HFF-Myc (cell line): Measurements from ENCODE around the gene ENOX1.

Source experiments
- DNase-seq: peaks from one replicate; pipeline ENCODE4 v3.0.0-alpha.2; 2011; ENCODE audit warnings: low read depth; ENCODE audit errors: extremely low read depth
- H3K4me3 ChIP-seq: replicated peaks from 2 replicates; pipeline ENCODE4 v1.5.1; 2011; ENCODE audit warnings: low read depth, mild to moderate bottlenecking, control low read depth, low read length
- TF ChIP-seq, protein P1 (sequence below): IDR thresholded peaks from 2 replicates; pipeline ENCODE4 v1.5.1; 2012; ENCODE audit warnings: mild to moderate bottlenecking, low read depth, low read length, control low read depth; ENCODE audit errors: missing control alignments

ENOX1 gene

DNA sequence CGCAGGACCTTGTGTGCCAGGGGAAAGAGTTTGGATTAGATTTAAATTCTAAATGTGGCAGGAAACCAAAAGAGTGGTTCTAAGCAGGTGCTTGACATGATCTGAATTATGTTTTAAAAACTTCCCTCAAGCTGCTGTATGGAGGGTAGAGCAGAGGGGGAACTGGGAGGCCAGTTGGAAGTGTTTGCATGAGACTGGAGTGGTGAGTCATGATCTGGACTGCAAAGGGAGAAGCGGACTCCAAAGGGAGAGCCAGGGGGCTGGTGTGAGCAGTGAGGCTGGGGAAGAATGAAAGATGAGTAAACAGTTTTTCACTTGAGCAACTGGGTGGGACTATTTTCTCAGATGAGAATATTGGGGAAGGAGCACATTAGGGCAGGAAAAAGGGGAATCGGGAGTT lies 557.3 kb downstream of the ENOX1 start:
- TF ChIP-seq, protein P1, sequence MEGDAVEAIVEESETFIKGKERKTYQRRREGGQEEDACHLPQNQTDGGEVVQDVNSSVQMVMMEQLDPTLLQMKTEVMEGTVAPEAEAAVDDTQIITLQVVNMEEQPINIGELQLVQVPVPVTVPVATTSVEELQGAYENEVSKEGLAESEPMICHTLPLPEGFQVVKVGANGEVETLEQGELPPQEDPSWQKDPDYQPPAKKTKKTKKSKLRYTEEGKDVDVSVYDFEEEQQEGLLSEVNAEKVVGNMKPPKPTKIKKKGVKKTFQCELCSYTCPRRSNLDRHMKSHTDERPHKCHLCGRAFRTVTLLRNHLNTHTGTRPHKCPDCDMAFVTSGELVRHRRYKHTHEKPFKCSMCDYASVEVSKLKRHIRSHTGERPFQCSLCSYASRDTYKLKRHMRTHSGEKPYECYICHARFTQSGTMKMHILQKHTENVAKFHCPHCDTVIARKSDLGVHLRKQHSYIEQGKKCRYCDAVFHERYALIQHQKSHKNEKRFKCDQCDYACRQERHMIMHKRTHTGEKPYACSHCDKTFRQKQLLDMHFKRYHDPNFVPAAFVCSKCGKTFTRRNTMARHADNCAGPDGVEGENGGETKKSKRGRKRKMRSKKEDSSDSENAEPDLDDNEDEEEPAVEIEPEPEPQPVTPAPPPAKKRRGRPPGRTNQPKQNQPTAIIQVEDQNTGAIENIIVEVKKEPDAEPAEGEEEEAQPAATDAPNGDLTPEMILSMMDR = no peak
- DNase-seq = no peak
- H3K4me3 ChIP-seq = no peak overlapping the region

DNA sequence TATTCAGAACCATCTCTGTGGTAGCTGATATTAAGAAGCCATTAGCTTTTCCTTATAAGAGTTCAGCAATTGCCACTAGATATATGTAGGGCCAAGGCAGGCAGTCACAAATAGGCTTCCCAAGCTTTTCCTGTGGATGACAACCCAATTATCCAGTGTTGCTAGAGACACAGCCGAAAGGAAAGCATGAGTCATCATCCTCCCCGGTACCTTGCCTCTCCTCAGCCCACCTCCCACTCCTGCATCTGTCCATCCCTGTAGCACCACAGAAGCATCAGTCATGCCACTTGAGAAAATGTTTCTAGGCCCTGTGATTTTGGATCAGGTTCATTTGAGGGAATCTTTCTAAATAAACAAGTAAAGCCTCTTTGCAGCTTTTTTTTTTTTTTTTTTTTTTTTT lies 559.1 kb downstream of the ENOX1 start:
- no peak overlapping the region for H3K4me3 ChIP-seq
- no peak for DNase-seq
- TF ChIP-seq, protein P1 = no peak

DNA sequence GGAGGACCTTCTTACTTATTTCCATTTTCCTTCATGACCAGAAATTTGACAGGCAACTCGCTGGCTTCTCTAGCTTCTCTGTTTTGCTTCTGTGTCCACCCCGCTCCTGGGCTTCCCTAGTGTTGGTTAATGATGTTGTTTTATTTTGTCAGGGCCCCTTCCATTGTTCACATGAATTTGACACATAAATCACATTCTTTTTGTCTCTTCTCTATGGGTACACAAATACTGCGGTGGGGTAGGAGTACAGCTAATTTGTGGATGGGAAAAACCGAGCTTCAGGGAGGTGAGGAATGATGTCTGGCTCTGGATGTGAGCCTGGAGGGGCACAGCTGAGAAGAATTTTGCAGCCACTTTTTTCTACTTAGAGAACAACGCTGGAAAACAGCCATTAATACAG lies 563.6 kb downstream of the ENOX1 start:
- no peak for DNase-seq

DNA sequence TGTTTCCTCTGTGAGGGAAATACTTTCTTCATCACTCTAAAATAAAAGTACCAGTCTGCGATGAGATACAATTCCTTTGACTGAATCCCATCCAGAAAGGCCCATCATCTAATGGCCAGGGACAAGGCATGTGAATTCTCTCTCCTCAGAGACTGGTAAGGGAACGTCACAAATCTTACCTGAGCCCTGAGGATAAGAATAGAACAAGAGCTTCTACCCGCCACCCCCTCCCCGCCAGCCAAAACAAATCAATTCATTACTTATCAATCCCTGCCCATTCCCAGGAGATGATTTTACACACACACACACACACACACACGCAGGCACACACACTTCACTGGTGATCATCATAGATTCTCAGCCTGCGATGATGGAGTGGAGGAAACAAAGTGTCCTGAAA lies 564.7 kb downstream of the ENOX1 start:
- no peak for DNase-seq
- TF ChIP-seq, protein P1 = no peak

More for the DNA sequence above, 563.6 kb downstream of the ENOX1 start:
- TF ChIP-seq, protein P1 = no peak
- no peak overlapping the region for H3K4me3 ChIP-seq

DNA sequence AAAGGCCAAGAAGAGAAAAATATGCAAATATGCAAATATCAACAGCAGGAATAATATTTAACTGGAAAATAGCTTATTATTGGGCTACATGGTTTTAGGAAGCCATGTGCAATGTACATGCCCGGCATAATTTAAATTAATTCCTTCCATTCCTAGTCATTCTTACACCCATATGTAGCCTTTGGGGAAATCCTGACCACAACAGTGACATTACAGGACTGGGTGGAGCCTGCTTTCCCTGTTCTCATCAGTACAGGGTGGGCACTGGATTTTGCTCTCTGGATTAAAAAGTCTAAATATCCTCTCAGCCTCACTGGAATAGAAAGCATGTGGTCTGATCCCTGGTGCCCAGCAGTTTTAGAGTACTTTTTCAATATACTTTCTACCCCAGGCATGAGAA lies 565.2 kb downstream of the ENOX1 start:
- TF ChIP-seq, protein P1 = no peak
- no peak for DNase-seq
- no peak overlapping the region for H3K4me3 ChIP-seq

More for the DNA sequence above, 564.7 kb downstream of the ENOX1 start:
- no peak overlapping the region for H3K4me3 ChIP-seq

DNA sequence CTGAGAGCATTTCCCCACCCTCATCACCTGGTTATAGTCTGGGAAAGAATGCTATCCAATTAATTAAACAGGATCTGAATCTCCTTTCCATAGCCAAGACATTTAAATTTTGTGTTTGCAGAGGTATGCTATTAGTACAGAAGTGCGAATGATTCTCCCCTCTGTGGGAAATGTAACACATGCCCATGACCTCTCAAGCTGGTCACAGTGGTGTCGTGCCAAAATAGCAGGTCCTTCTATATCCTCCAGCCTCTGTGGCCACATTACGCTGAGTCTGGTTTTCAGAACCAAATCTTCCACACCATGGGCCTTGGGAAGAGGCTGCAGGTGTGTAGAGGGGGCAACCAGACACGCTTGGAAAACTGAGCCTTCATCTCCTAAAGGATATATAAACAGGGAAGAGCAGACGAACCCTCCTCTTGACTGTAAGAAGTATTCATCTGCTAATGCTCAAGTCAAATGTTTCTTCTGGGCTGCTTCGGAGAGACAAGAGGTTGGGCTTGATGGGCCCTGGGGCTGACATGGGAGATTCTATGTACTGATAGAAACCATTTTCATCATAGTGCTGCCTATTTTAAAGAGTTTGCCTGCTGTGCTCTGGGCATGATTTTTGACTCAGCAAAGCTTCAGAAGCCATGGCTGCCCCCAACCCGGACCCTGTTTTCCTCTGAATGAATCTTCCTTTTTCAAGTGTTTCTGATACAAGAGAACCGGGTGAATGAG lies 565.7 kb downstream of the ENOX1 start:
- no peak overlapping the region for H3K4me3 ChIP-seq
- TF ChIP-seq, protein P1 = no peak
- DNase-seq = no peak

DNA sequence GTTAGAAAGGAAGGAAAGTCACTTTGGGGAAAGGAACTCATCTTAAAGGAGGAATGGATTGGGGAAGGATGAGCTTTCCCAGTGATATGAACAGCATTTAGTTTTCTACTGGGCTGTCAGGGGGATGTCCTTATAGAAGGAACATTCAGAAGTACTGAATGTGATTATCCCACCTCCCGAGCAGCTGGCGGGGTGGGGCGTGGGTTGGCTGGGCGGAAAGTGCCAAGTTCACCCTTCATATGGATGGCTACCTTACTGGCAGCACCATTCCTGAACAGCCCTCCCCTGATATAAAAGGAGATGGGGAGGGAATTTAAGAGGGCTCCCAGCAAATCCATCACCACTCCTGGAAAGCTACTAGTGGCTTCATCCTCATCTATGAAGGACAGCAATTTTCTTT lies 572.6 kb downstream of the ENOX1 start:
- TF ChIP-seq, protein P1 = no peak
- no peak for DNase-seq
- H3K4me3 ChIP-seq = no peak overlapping the region
